Cerebellar cortex (tissue), 1 donor: ENCODE data around the gene BRSK1.
"Not testable (repeated sequence)": the region's sequence is repeated elsewhere in the genome, so short reads cannot be mapped to it uniquely, and the experiment has no call there.

ENCODE experiments used
- DNase-seq: peaks from one replicate; pipeline ENCODE4 v3.0.0-alpha.2; 2015; ENCODE audit warnings: low spot score

The BRSK1 gene

DNA sequence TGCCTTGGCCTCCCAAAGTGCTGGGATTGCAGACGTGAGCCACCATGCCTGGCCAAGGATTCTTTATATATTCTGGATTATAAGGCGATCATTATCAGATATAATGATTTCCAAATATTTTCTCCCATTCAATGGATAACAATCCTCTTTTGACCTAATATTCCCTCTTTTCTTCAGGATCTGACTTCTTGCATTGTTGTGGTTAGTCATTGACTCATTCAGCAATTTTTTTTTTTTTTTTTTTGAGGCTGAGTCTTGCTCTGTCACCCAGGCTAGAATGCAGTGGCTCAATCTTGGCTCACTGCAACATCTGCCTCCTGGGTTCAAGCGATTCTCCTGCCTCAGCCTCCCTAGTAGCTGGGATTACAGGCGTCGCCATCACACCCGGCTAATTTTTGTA lies 46.0 kb downstream of the BRSK1 start:
- DNase-seq, result not testable (repeated sequence)

- no peak for DNase-seq
Measured at GRCh38 chr19:55333870-55334269, 50.1 kb downstream of the BRSK1 start.

GRCh38 chr19:55336101-55336500 lies 52.3 kb downstream of the BRSK1 start:
- no peak for DNase-seq

DNA sequence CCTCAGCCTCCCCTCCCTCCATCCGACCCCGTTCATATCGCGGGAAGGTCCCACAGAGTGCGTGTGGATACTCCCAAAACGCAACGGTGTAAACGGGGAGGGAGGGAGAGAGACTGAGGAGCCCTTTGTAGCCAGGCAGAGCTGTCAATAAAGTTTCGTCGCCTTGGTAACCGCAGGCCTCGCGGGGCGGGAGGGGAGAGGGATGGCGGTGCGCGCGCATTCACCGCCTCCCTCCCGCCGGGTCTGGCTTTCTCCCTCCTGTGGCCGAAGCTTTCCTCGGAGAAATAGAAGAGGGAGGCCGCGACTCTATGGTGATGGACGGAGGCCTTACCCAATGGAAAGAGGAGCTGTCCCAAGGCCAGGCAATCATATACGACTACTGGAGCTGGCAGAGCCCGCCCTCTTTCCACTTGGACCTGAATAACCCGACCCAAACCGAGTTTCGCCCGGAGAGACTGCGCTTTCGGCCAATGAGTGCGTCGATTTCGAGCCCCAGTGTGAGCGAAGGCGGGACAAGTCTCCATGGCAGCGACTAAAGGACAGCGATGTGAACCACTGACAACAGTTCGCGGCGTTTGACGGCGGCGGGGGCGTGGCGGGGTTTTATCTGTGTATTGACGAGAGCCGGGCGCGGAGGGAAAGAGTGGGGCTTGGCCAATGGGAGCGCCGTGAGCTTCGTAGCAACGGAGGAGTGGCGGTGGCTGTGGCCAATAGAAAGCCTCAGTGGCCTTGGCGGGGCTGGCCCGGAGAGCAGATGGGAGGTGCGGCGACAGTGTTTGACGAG lies 55.5 kb downstream of the BRSK1 start, which contains the start of gene KMT5C:
KMT5C (plus strand) TSS at position 772 of the 784 bp plus-strand sequence. CDS start 2,061 bp downstream, outside the sequence.
- DNase-seq, result peak; percentile 100

DNA sequence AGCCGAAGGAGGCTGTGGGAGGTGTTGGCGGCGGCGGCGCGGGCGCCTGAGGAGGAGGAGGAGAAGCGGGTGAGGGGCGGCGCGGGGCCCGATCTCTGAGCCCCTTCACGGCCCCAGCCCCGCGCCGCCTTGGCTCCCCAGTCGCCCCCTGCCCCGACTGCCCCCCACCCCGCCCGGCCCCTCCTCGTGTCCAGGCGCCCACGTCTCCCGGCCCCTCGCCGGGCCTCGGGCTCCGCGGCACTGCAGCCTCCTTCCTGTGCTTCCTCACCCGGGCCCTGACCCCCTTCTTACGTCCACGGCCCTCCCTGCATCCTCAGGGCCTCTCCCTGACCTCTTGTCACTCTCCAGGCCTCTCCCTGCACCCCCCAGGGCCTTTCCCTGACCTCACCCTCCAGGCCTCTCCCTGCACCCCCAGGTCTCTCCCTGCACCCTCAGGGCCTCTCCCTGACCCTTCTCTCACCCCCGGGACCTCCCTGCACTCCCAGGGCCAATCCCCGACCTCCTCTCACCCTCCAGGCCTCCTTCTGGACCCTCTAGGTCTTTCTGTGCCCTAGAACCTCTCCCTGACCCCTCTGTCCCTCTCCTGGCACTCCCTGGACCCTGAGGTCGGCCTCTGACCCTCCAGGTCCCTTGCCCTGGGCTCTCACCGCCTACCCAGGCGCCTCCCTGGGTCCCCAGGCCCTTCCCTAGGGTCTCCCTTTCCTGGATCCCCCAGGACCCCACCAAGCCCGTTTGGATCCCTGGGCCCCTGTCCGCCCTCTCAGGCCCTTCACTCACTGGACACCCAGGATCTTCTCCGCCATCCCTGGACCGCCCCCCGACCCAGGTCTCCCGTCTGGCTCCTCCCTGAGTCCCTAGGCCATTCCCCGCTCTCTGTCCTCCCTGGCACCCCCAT lies 56.3 kb downstream of the BRSK1 start:
- no peak for DNase-seq

- no peak for DNase-seq
Measured at GRCh38 chr19:55340784-55341147, 57.0 kb downstream of the BRSK1 start.

DNA sequence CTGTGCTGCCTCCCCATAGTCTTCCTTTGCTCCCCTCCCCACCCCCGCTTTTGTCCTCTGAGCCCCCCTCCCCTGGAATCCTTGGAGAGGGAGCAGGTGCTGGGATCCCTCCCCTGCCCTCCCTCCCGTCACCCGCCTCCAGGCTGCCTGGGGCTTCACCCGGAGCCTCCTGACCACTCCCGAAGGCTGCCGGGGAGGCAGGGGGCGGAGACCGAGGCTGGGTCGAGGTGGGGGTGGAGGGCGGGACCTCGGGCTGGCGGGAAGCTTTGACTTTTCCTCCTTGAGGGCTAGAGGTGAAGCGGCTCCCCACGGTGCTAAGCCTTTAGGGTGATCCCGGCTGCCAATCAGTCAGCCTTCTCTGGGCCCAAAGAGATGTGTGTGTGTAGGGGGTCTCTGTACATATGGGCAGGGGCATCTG lies 57.4 kb downstream of the BRSK1 start:
- peak; percentile 58 for DNase-seq

DNA sequence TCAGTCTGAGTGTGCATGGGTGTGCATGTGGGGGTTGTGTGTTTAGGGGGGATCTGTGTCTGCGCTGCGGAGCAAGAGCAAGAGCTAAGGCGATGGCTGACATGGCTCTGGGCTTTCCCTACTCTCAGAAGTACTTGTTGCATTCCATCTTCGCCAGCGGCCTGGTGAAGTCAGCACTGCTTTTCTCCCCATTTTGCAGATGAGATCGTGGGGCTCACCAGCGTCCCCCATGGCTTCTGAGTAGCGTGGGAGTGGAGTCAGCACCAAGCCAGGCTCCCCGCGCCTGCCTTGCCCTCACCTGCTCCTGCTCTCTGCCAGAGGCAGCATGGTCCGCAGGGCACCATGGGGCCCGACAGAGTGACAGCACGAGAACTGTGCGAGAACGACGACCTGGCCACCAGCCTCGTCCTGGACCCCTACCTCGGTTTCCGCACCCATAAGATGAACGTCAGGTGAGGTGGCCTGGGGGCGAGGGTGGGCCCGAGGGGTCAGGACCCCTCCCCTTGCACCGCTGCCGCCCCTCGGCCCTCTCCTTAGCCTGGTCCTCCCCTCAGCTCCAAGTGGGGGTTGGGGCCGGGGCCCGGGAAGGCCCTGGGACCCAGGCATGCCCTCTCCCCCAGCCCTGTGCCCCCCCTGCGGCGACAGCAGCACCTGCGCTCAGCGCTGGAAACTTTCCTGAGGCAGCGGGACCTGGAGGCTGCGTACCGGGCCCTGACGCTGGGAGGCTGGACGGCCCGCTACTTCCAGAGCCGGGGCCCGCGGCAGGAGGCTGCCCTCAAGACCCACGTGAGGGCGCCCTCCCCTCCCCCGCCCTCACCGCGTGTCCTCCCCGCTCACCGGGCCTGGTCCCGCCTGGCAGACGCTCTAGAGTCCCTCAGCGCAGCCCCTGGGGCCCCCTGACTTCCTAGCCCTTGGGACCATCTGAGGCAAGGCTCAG lies 58.1 kb downstream of the BRSK1 start:
- no peak for DNase-seq

DNA sequence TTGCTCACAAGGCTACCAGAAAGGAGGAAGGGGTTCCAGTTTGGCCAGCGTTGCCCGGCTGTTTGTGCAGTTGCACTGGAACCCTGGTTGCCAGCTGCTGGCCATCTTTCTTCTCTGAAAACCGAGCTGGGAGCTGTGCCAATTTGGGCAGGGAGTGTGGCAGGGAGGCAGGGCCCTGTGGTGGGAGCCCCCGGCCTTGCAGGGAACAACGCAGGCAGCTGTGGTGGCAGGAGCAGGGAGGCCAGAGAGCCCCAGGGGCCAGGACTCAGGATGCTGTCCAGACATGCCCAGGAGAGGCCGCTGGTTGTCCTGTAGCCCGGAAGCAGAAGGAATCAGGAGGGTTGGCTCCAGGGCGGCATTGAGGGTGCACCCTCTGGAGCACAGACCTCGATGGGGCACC lies 60.6 kb downstream of the BRSK1 start:
- no peak for DNase-seq

DNA sequence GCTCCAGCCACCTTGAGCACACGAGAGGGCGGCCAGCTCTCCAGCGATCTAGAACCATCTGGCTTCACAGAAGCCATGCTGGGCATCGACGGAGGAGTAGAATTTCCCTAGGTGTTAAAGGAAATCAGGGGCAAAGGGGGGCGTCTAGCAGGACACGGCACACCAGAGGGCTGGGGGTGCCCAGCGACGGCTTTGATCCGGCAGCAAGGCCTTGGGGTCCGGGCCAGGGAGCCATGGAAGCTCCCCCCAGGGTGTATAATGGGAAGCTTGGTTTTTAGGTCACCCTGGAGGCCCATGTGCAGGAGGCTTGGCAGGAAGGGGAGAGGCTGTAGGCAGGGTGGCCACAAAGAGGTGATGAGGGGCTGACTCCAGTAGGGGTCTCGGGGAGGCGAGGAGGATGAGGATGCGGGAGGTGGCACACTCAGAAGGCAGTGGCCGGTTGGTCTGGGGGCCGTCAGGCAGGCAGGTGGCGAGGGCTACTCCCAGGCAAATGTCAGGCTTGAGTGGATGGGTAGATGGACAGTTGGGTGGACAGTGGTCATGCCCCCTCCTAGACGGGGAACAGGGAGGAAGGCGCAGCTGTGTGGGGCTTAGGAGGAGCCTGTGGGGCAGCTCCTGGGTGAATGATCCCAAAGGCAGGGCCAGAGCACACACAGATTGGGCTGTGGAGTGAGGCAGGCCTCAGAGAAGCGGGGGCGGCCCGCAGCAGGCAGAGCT lies 61.5 kb downstream of the BRSK1 start:
- no peak for DNase-seq

- no peak for DNase-seq
Measured at GRCh38 chr19:55345818-55346724, 62.3 kb downstream of the BRSK1 start.

DNA sequence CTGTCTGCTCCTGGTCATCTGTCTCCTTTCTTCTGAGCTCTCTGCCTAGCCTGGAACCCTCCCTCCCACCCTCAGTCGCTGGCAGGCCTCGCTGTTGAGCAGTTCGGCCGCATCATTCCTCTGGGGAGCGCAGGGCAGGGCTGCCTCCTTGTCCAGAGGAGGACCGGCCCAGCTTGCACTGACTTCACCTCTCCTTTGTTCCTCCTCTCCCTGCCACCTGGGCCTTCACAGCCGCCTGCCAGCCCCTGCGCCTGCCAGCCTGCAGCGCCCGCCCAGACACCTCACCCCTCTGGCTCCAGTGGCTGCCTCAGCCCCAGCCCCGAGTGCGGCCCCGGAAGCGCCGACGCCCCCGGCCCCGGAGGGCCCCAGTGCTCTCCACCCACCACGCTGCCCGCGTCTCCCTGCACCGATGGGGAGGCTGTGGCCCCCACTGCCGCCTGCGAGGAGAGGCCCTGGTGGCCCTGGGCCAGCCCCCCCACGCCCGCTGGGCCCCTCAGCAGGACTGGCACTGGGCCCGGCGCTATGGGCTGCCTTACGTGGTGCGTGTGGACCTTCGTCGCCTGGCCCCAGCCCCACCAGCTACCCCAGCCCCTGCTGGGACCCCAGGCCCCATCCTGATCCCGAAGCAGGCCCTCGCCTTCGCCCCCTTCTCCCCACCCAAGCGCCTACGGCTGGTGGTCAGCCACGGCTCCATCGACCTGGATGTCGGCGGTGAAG lies 63.1 kb downstream of the BRSK1 start:
- DNase-seq, result peak; percentile 33

DNA sequence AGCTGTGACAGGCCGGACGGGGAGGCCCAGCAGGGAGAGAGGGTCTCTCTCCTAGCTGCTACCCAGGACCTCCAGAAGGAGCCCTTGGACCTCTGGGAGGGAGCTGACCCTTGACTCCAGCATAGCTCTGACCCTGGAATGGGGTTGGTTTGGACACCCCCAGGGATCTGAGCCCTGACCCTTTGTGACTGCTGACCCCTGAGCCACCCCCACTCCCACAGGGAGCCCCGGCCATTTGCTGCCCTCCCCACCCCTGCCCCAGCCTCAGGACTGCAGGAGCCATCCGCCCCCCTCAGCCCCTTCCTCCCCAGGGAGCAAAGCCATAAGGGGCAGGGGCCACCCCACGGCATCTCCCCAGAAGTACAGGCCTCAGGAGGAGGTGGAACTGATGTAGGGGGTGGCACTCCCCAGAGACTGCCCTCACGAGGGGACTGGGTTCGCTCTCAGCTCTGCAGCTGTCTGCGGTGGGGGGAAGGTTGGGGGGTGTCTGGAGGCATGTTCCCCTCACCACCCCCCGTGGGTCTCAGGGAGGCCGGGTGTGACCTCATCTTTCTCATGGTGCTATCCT lies 63.7 kb downstream of the BRSK1 start:
- DNase-seq, result no peak

DNA sequence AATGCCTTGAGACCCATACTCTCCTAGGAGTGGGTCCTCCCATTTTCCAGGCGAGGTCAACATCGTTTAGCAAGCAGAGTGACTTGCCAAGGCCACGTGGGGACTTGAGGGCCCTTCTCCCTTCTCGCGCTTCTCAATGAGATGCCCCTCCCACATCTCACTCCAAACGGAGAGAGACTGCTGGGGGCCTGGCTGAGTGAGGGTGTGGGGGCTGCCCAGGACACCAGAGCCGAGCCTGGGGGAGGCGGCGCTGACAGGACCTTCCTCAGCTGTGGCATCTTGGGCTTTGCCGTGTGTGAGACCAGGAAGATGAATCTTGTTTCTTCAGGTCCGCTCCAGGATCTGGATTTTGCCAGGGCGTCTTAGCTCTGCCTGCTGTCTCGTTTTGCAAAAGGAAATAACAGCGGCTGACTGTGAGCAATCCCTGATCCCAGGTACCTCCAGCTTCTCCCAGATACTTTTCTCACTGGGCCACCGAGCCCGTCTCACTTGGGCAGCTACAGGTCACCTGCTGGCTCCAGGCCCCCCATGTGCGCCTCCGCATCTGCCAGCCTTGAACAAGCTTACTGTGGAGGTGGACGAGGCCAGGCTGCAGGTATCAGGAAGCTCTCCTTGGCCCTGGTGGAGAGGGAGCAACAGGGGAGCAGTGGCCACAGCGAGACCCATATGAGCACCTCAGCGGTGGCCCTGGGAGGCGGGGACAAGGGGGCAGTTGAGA lies 64.7 kb downstream of the BRSK1 start:
- peak; percentile 58 for DNase-seq

GRCh38 chr19:55350620-55351315 lies 67.0 kb downstream of the BRSK1 start:
- no peak for DNase-seq

- no peak for DNase-seq
Measured at GRCh38 chr19:55352040-55352439, 68.2 kb downstream of the BRSK1 start.

DNA sequence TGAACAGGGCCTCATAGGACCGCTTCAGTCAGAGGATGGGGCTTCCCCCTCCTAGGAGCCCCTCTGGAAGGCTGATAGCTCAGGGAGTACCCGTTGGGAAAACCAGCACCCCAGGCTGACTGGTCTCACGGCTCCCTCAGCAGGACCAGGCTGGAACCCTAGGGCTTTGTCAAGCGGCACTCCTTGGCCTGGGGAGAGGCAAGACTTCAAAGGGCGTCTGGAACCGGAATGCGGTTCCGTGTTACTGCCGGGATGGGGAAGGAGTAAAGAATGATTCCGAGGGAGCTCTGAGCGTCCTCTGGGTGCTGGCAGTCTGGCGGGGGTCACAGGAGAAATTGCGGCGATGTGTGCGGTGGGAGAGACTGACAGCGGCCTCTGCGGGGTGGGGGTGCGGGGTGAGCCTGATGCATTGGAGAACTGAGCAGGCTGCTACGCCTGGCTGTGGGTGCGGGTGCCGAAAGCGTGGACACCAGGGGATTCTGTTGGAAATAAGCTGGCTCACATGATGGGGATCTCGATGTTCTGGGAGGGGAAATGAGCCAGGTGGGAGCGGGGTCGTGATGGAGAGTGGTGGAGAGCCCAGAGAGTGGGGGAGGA lies 68.8 kb downstream of the BRSK1 start:
- DNase-seq, result no peak
